Central memory CD4-positive, alpha-beta T cell (primary cell): ENCODE results near the gene PLXNA4.

Experiments
- DNase-seq: peaks from one replicate; pipeline ENCODE4 v3.0.0; 2022

The PLXNA4 gene

DNA sequence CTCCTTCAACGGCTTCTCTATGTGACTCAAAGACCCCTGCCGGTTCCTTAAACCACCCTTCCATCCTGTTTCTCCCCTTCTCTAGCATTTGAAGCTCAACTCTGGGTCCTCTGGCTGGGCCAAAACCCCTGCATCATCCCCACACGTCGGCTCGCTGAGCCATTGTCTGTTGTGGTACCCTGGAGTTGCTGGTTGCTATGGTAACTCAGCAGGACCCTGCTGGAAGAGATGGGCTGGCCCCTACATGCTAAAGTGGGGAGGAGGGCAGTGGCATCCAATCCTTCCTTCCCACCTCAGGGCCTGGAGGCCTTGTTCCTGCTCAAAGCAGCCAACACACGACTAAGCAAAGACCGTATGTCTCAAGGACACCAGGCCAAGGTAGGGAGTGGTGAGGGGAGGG lies 452.5 kb downstream of the PLXNA4 start:
- no peak for DNase-seq

DNA sequence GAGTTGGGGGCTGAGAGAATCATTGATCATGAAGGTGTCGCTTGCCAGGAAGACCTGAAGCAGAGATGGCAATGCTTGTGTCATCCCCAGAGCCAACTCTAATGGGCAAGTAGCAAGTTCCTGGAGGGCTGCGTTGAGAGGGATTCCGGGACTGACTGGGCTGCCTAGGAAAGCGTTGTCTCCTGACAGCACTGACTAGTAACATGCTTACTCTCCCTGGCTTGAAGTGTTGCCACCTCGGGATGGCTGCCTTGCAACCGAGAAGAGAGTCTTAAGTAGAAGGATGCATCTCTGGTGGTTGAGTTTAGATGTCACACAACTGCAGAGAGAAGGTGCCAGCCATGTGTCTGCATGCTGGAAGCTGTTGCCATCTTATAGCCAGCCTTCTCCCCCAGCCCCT lies 453.4 kb downstream of the PLXNA4 start:
- DNase-seq = no peak

DNA sequence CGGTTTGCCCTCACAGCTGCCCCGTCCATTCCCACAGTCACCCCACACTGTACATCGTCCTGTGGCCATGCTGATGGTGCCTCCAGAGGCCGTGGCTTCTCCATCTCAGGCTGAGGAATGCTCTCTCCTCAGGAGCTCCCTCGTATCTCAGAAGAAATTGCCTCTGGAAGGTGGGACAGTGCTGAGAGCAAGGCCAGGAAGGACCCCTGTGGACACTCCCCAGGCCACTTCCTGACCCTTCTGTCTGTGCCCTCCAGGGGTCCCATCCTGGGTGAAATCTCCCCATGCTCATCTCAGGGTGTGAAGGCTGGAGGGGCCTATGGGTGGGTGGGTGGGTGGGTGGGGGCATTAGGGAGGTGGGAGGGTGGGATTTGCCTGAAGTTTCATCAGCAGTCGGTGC lies 454.3 kb downstream of the PLXNA4 start:
- no peak for DNase-seq

GRCh38 chr7:132118641-132119040 lies 457.6 kb downstream of the PLXNA4 start:
- no peak for DNase-seq

GRCh38 chr7:132117636-132118035 lies 458.6 kb downstream of the PLXNA4 start:
- no peak for DNase-seq

DNA sequence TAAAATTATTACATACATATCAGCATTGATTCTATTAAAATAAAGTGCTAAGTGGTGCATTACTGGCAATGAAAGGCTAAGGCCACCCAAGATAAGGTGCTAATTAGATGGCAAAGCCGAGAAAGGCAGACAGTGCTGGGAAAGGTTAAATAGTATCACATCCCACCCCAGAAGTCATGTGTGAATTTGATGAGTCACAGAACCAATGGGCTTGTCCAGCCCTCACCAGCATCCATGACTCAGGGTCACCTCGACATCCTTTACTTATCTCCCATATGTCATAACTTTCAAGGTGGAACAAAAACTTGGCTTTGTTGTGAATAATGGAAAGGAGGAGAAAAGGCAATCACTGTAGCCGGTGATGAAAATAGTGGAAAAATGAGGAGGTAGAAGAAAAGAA lies 459.1 kb downstream of the PLXNA4 start:
- no peak for DNase-seq

DNA sequence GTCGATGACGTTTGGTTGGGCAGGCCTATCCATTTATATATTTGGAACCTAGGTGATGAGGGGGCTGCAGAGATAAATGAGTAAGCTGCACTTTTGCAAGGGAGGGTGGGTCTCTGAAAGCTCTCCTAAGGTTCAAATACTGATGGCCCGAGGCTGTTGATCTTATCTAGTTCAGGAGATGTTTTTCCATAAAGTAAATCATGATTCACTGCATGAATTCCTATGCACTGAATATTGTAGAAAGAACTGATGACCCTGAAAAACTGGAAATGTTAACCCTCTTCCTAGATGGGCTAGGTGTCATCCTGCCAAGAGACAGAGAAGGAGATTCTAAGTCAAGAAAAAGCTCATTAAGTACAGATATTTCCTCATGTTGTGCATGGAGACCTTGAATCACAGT lies 459.9 kb downstream of the PLXNA4 start:
- DNase-seq = no peak

- DNase-seq = no peak
Measured at GRCh38 chr7:132115758-132116157, 460.5 kb downstream of the PLXNA4 start.

- DNase-seq = no peak
Measured at GRCh38 chr7:132115028-132115427, 461.2 kb downstream of the PLXNA4 start.

GRCh38 chr7:132114411-132114810 lies 461.9 kb downstream of the PLXNA4 start:
- no peak for DNase-seq

- no peak for DNase-seq
Measured at GRCh38 chr7:132113536-132114371, 462.5 kb downstream of the PLXNA4 start.

DNA sequence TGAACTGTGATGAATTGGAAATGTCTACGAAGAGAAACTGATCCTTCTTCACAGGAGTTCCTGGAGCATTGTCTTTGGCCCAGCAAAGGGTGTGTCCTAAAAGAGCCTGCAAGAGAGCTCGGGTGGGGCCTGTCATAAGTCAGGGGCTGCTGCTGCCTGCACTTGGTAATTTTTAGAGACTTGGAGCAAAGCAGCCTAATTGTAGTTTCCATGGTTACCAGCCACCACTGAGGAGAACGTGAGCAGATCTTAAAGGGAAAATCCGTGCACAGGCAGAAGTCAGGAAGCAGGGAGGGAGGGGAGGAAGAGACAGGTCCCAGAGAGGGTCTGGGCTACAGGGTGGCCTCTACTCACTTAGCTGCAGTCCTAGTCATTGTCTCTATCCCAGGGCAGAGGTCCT lies 463.6 kb downstream of the PLXNA4 start:
- DNase-seq = no peak

DNA sequence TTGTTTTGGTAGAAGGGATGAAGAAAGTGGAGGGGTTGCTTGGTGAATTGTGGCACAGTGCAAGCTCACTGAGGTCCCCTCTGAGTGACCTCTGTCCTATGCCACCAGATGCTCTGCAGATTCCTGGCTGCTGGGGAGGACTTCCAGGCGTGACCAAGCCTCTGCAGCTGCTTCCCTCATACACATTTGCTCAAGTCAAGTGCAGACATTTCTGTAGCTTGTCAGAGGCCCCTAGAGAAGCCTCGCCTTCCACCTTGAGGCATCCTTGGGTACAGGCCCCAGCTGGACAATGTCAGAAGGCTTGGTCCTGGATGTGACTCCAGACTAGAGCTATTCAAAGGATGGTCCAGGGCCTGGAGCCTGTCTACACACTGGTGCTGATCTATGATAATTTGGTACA lies 464.2 kb downstream of the PLXNA4 start:
- DNase-seq = no peak

GRCh38 chr7:132110692-132111091 lies 465.6 kb downstream of the PLXNA4 start:
- no peak for DNase-seq

- no peak for DNase-seq
Measured at GRCh38 chr7:132109769-132110168, 466.5 kb downstream of the PLXNA4 start.

DNA sequence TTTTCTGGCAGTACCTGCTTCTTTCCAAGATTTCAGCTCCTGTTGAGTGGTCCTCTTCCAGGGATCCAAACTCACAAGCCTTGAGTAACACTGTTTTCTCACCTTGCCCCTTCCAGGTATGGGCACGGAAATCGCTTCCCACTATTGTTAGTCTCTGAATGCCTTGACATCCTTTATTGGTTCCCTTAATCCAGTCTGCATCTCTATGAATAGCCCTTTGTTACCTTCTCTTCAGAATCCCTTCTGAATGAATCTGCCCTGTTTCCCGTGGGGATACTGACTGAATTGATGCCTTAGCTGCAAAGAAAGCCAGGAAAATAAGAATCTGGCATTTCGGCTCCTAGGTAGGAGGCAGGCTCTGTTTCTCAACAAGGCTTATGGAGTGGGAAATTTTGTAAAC lies 467.7 kb downstream of the PLXNA4 start:
- no peak for DNase-seq

DNA sequence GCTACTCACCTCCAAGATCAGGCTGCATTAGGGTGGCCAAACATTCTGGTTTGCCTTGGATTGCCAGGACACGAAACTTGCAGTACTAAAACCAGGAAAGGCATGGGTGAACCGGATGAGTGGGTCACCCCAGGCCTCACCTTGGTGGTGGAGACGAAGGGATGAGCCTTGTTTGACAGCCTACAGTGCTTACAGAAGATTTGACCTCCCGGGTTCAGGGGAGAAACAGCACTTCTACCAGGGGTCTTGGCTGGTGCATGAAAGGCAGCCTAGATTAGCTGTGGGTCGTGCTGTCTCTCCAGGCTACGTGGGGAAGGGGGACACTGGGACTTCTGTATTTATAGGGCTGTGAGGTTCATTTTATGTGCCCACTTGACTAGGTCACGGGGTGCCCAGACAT lies 469.8 kb downstream of the PLXNA4 start:
- no peak for DNase-seq

DNA sequence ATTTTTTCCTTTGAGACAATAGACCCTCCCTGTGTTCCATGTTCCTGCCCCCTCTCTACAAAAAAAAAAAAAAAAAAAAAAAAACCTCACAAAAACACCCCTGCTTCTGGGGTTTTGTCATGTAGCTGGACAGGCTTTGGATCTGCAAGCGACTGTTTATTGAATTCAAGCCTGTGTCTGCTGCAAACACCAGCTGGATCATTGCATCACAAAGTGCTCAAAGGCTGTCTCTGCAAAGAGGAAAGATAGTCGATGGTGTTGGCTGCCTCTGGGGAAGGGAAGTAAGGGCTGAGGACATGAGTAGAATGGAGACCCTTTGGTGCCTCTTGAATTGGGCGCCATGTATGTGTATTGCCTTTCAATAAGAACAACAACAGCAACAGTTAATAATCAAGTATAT lies 471.2 kb downstream of the PLXNA4 start:
- no peak for DNase-seq

GRCh38 chr7:132103718-132104117 lies 472.6 kb downstream of the PLXNA4 start:
- no peak for DNase-seq

DNA sequence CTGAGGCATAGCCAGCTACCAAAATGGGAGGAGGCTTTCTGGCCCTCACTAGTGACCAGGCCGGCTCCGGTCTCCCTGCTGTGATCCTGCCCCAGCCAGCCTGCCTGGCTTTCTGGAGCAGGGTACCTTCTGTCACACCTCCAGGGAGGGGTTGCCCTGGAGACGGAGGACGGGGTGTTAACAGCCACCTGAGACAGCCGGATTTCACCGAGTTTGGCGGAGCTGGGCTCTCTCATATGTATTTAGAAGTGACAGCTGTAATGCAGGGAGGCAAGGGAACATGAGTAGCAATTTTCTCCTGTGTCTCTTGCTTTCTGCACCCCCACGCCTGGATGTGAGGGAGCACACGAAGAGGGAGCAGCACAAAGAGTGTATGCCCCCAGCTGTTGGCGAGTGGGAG lies 473.3 kb downstream of the PLXNA4 start:
- no peak for DNase-seq

GRCh38 chr7:132102391-132102790 lies 473.9 kb downstream of the PLXNA4 start:
- DNase-seq = no peak

GRCh38 chr7:132100981-132101380 lies 475.3 kb downstream of the PLXNA4 start:
- DNase-seq = no peak

- DNase-seq = no peak
Measured at GRCh38 chr7:132100483-132100882, 475.8 kb downstream of the PLXNA4 start.

GRCh38 chr7:132099163-132099562 lies 477.1 kb downstream of the PLXNA4 start:
- no peak for DNase-seq

GRCh38 chr7:132098327-132098726 lies 477.9 kb downstream of the PLXNA4 start:
- no peak for DNase-seq
